Caco-2 (cell line): ENCODE data around the gene CES1. TPM values are rescaled to one million over a fixed set of nuclear protein-coding genes. Genes with fewer than 3 reads are reported as not detected.
"Not testable (repeated sequence)": the region's sequence is repeated elsewhere in the genome, so short reads cannot be mapped to it uniquely, and the experiment has no call there.

Experiments
- BruUV-seq: library from RNA; stranded (reverse); fragments of 400-500 nt; replicated peaks from 2 replicates; lab custom pipeline; 2021; lab: Mats Ljungman, UMichigan
- CTCF ChIA-PET: fragments of 300-600 bp; sonication (Branson Sonifier 250); formaldehyde crosslinking; loops from one replicate; lab custom pipeline; 2022; ENCODE audit warnings: antibody characterized with exemption; lab: Charles Lee
- POLR2A ChIA-PET: fragments of 300-600 bp; sonication (Branson Sonifier 250); formaldehyde crosslinking; loops from one replicate; lab custom pipeline; 2022; ENCODE audit warnings: antibody characterized with exemption; lab: Charles Lee
- DNase-seq, 2 experiments: peaks; one replicate each; pipeline versions ENCODE4 v3.0.0 to v3.0.0-alpha.2; 2020 to 2022
- H3K27me3 ChIP-seq: replicated peaks from 2 replicates; pipeline ENCODE4 v1.6.0; 2011; ENCODE audit warnings: low read length; ENCODE audit not compliant: control insufficient read depth, insufficient read depth
- H3K36me3 ChIP-seq: 2 replicates; pipeline ENCODE4 v1.5.1; 2011; ENCODE audit warnings: low read length; ENCODE audit not compliant: control insufficient read depth, insufficient read depth
- H3K4me1 ChIP-seq: fragments of 250-450 bp; sonication (Bioruptor Pico); 2 replicates; pipeline ENCODE4 v1.5.1; 2020; ENCODE audit warnings: mild to moderate bottlenecking
- H3K4me3 ChIP-seq: 2 replicates; pipeline ENCODE4 v1.5.1; 2011; ENCODE audit warnings: low read depth, mild to moderate bottlenecking, control low read depth, low read length
- H3K9me3 ChIP-seq: fragments of 250-450 bp; sonication (Bioruptor Pico); 2 replicates; pipeline ENCODE4 v1.5.1; 2020; ENCODE audit warnings: mild to moderate bottlenecking, moderate library complexity
- H3K27ac Mint-ChIP-seq: one replicate; pipeline ENCODE4 v1.8.0; 2022; ENCODE audit warnings: mixed read lengths; ENCODE audit not compliant: unreplicated experiment
- H3K27me3 Mint-ChIP-seq: one replicate; pipeline ENCODE4 v1.8.0; 2022; ENCODE audit warnings: mixed read lengths; ENCODE audit not compliant: insufficient read depth, unreplicated experiment
- H3K36me3 Mint-ChIP-seq: one replicate; pipeline ENCODE4 v1.8.0; 2022; ENCODE audit warnings: mild to moderate bottlenecking, mixed read lengths; ENCODE audit not compliant: insufficient read depth, unreplicated experiment
- H3K4me1 Mint-ChIP-seq: one replicate; pipeline ENCODE4 v1.8.0; 2022; ENCODE audit warnings: low read depth, mixed read lengths; ENCODE audit not compliant: unreplicated experiment
- H3K4me3 Mint-ChIP-seq: one replicate; pipeline ENCODE4 v1.8.0; 2022; ENCODE audit warnings: mild to moderate bottlenecking, moderate library complexity, mixed read lengths; ENCODE audit not compliant: unreplicated experiment
- H3K9me3 Mint-ChIP-seq: one replicate; pipeline ENCODE4 v1.8.0; 2022; ENCODE audit warnings: mixed read lengths; ENCODE audit not compliant: unreplicated experiment
- intact Hi-C: fragments of 100-400 bp; cut with micrococcal nuclease; formaldehyde crosslinking; loops from one replicate; pipeline ENCODE4 v1.10.0; 2022; ENCODE audit not compliant: unreplicated experiment
- total RNA-seq: library from RNA; stranded (reverse); gene quantifications from 2 replicates; pipeline ENCODE4 v1.2.3, GENCODE V29; 2022
- TF ChIP-seq, protein P1 (sequence below), 2 experiments: fragments of 200-600 bp in 1 of 2; IDR thresholded peaks; 1 replicate in 1 of 2; 2 replicates in 1 of 2; pipeline versions ENCODE4 v1.5.1 to v1.8.0; 2011 to 2022; ENCODE audit warnings: antibody characterized with exemption in 1 of 2, control low read depth in 1 of 2, inconsistent platforms in 1 of 2, low read depth in 1 of 2, low read length in 1 of 2, mild to moderate bottlenecking in 1 of 2, moderate library complexity in 1 of 2; ENCODE audit not compliant: insufficient read depth in 1 of 2, severe bottlenecking in 1 of 2, unreplicated experiment in 1 of 2

Gene CES1
- total RNA-seq, 1 experiment from 2014 or later = 97.4 TPM

DNA sequence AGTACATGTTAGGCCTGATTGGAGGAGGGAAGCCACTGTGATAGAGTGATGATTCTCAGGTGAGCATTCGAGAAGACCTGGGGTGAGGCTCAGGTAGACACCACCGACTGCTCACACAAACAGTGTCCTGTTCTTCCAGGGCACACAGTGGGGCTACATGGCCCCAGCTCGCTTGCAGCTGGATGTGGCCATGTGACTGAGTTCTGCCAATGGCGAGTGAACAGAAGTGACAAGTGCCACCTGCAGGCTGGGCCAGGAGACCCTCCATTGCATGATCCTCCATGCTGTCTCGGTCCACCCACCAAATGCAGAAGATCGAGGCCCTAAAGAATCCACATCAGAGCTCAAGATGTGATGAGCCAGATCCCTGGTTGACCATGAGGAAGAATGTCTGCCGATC lies 36.1 kb upstream of the CES1 start:
- H3K27ac Mint-ChIP-seq = no peak overlapping the region
- H3K4me1 ChIP-seq = no peaks in the 10 kb centered on the region
- POLR2A ChIA-PET = no interaction called here
- intact Hi-C loops = no loop called here
- no peaks in the 10 kb centered on the region for H3K27me3 ChIP-seq
- no peak overlapping the region for H3K4me3 ChIP-seq
- BruUV-seq = no TSS peak
- CTCF ChIA-PET = no interaction called here
- H3K27me3 Mint-ChIP-seq = peaks cover 9% of the 10 kb centered on the region
- H3K36me3 ChIP-seq = no peaks in the 10 kb centered on the region
- no peaks in the 10 kb centered on the region for H3K4me1 Mint-ChIP-seq
- TF ChIP-seq, protein P1, sequence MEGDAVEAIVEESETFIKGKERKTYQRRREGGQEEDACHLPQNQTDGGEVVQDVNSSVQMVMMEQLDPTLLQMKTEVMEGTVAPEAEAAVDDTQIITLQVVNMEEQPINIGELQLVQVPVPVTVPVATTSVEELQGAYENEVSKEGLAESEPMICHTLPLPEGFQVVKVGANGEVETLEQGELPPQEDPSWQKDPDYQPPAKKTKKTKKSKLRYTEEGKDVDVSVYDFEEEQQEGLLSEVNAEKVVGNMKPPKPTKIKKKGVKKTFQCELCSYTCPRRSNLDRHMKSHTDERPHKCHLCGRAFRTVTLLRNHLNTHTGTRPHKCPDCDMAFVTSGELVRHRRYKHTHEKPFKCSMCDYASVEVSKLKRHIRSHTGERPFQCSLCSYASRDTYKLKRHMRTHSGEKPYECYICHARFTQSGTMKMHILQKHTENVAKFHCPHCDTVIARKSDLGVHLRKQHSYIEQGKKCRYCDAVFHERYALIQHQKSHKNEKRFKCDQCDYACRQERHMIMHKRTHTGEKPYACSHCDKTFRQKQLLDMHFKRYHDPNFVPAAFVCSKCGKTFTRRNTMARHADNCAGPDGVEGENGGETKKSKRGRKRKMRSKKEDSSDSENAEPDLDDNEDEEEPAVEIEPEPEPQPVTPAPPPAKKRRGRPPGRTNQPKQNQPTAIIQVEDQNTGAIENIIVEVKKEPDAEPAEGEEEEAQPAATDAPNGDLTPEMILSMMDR (IDR thresholded peaks at IDR 0.05; ENCODE audit: insufficient read depth in 1 of 2, low read depth in 1 of 2, low read length in 1 of 2, severe bottlenecking in 1 of 2, unreplicated experiment in 1 of 2) = no peak
- no peak for DNase-seq
- no peak overlapping the region for H3K4me3 Mint-ChIP-seq
- H3K36me3 Mint-ChIP-seq = no peaks in the 10 kb centered on the region
- no peaks in the 10 kb centered on the region for H3K9me3 Mint-ChIP-seq
- H3K9me3 ChIP-seq = no peaks in the 10 kb centered on the region

DNA sequence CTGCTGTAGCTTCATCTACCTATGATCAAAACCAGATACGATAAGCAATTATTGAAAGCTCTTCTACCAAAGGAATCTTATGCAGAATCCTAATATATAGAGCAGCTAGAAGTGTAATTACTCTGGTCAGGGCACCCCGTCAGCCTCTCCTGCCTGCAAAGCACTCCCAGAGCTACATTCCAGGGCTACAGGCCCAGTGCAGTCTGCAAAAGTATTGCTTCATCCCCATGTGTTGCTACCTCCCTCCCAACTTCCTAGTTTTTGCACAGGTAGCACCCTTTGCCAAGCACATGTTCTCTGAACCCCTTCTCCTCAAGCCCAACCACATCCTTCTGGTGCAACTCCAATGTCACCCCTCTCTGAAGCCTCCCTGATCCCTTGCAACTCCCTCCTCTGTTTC lies 35.2 kb upstream of the CES1 start:
- Mint-ChIP-seq H3K4me1 (no peaks in the 10 kb centered on the region), H3K36me3 (no peaks in the 10 kb centered on the region), H3K4me3 (no peak overlapping the region), H3K27me3 (peaks cover 9% of the 10 kb centered on the region), H3K9me3 (no peaks in the 10 kb centered on the region), H3K27ac (no peak overlapping the region)
- TF ChIP-seq, protein P1 (IDR thresholded peaks at IDR 0.05; ENCODE audit: insufficient read depth in 1 of 2, low read depth in 1 of 2, low read length in 1 of 2, severe bottlenecking in 1 of 2, unreplicated experiment in 1 of 2) = no peak
- BruUV-seq = no TSS peak
- no peaks in the 10 kb centered on the region for H3K4me1 ChIP-seq
- no peaks in the 10 kb centered on the region for H3K36me3 ChIP-seq
- no peaks in the 10 kb centered on the region for H3K9me3 ChIP-seq
- DNase-seq = no peak
- peaks cover 2% of the 10 kb centered on the region; the same call in 1 of the 2 replicates for H3K27me3 ChIP-seq
- ChIA-PET CTCF (no interaction called here), POLR2A (no interaction called here)
- H3K4me3 ChIP-seq = no peak overlapping the region
- intact Hi-C loops = no loop called here

DNA sequence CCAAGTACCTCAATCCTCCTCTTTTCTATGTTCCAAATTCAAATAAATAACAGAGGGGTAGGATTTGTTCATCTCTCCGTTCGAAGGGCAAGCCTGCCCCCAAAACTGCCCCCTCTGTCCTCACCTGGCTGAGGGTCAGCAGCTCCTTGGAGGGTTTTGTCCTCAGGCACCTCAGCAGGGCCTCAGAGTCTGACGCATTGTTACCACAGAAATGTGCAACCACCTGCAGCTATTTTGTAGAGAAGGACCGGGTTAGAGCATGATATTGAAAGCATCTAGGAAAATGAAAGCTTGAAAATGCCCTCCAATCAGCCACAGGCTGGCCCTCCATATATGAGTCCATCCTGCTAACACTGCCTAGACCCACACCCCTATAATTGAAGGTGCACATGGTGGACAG lies 28.4 kb upstream of the CES1 start:
- H3K36me3 Mint-ChIP-seq = no peaks in the 10 kb centered on the region
- no peak overlapping the region for H3K27ac Mint-ChIP-seq
- ChIA-PET POLR2A (no interaction called here), CTCF (no interaction called here)
- Histone ChIP-seq H3K4me1 (no peaks in the 10 kb centered on the region), H3K36me3 (no peaks in the 10 kb centered on the region), H3K4me3 (no peak overlapping the region), H3K9me3 (no peaks in the 10 kb centered on the region), H3K27me3 (peaks cover 2% of the 10 kb centered on the region; the same call in 1 of the 2 replicates)
- no peaks in the 10 kb centered on the region for H3K9me3 Mint-ChIP-seq
- no peaks in the 10 kb centered on the region for H3K4me1 Mint-ChIP-seq
- DNase-seq = no peak
- H3K4me3 Mint-ChIP-seq = no peak overlapping the region
- peaks cover 20% of the 10 kb centered on the region for H3K27me3 Mint-ChIP-seq
- TF ChIP-seq, protein P1 (IDR thresholded peaks at IDR 0.05; ENCODE audit: insufficient read depth in 1 of 2, low read depth in 1 of 2, low read length in 1 of 2, severe bottlenecking in 1 of 2, unreplicated experiment in 1 of 2) = no peak
- no TSS peak for BruUV-seq
- intact Hi-C loops = no loop called here

DNA sequence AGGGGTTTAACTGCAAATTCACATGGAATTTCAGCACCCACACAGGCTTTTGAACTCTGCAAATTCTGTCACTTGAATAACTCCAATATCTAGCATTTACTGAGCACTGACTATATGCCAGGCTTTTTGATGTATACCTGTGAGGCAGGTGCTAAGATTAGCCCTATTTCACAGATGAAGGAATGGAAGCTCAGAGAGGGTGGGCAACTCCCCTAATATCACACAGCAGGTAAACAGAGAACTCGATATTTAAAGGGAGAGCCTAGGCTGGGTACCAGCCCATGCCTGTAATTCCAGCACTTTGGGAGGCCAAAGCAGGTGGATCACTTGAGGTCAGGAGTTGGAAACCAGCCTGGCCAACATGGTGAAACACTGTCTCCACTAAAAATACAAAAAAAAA lies 24.8 kb upstream of the CES1 start:
- POLR2A ChIA-PET, intact Hi-C loops, H3K9me3 Mint-ChIP-seq, H3K4me3 Mint-ChIP-seq, CTCF ChIA-PET, H3K4me1 ChIP-seq, H3K36me3 ChIP-seq, BruUV-seq, H3K9me3 ChIP-seq, H3K27ac Mint-ChIP-seq, H3K4me1 Mint-ChIP-seq, H3K4me3 ChIP-seq, DNase-seq, H3K27me3 ChIP-seq, H3K36me3 Mint-ChIP-seq: not testable (repeated sequence)
- peaks cover 28% of the 10 kb centered on the region for H3K27me3 Mint-ChIP-seq
